Progenitor cell of endocrine pancreas (in vitro differentiated cells): ENCODE measurements around the gene SPRED2. TPM values are rescaled to one million over a fixed set of nuclear protein-coding genes. Genes with fewer than 3 reads are reported as not detected.

Experiments
- DNase-seq: peaks from one replicate; pipeline ENCODE4 v3.0.0; 2021; ENCODE audit warnings: low spot score; ENCODE audit not compliant: unreplicated experiment
- H3K27ac Mint-ChIP-seq: 2 replicates; pipeline ENCODE4 v1.8.0; 2021; ENCODE audit warnings: mild to moderate bottlenecking, moderate library complexity, mixed read lengths
- H3K27me3 Mint-ChIP-seq: 2 replicates; pipeline ENCODE4 v1.8.0; 2021; ENCODE audit warnings: mixed read lengths
- H3K36me3 Mint-ChIP-seq: 2 replicates; pipeline ENCODE4 v1.8.0; 2022; ENCODE audit warnings: mixed read lengths; ENCODE audit not compliant: insufficient read depth
- H3K4me1 Mint-ChIP-seq: 2 replicates; pipeline ENCODE4 v1.8.0; 2021; ENCODE audit warnings: low read depth, mixed read lengths
- H3K4me3 Mint-ChIP-seq: 2 replicates; pipeline ENCODE4 v1.8.0; 2021; ENCODE audit warnings: low read depth, mild to moderate bottlenecking, moderate library complexity, mixed read lengths
- H3K9me3 Mint-ChIP-seq: 2 replicates; pipeline ENCODE4 v1.8.0; 2021; ENCODE audit warnings: low read depth, mixed read lengths
- total RNA-seq: library from RNA; stranded (reverse); gene quantifications from 2 replicates; pipeline ENCODE4 v1.2.1, GENCODE V29; 2021
- TF ChIP-seq, protein P1 (sequence below): fragments of 200-600 bp; sonication (generic); IDR thresholded peaks from one replicate; pipeline ENCODE4 v1.5.0; 2021; ENCODE audit warnings: antibody characterized with exemption, mild to moderate bottlenecking; ENCODE audit not compliant: unreplicated experiment

SPRED2 gene
- total RNA-seq, 1 donor from 2014 or later, result 38.6 TPM

DNA sequence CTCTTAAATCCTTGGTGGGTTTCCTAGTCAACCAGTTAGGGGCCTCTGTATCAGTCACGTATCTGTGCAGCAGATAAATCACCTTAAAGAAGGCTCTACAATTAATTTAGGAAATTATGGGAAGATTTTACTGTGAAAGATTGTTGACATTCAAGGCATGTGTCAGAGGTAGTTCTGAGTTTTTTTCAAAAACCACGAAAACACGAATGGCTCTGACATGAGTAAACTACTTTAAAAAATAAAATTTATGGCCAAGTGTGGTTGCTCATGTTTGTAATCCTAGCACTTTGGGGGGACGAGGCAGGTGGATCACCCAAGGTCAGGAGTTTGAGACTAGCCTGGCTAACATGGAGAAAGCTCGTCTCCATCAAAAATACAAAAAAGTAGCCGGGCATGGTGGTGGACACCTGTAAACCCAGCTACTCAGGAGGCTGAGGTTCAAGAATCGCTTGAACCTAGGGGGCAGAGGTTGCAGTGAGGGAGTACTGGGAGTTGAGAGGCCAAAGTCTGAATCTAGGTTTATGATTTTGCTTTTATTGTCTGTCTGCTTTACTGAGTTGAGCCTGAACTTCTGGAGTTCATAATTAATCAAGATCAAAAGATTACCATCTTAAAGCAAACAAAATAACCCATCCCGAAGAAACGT is 77.1 kb downstream of the SPRED2 start:
- Mint-ChIP-seq H3K27ac (no peak overlapping the region), H3K4me1 (peaks cover 17% of the 10 kb centered on the region), H3K9me3 (no peaks in the 10 kb centered on the region), H3K36me3 (no peaks in the 10 kb centered on the region), H3K4me3 (no peak overlapping the region), H3K27me3 (no peaks in the 10 kb centered on the region)
- DNase-seq, result no peak
- TF ChIP-seq, protein P1, sequence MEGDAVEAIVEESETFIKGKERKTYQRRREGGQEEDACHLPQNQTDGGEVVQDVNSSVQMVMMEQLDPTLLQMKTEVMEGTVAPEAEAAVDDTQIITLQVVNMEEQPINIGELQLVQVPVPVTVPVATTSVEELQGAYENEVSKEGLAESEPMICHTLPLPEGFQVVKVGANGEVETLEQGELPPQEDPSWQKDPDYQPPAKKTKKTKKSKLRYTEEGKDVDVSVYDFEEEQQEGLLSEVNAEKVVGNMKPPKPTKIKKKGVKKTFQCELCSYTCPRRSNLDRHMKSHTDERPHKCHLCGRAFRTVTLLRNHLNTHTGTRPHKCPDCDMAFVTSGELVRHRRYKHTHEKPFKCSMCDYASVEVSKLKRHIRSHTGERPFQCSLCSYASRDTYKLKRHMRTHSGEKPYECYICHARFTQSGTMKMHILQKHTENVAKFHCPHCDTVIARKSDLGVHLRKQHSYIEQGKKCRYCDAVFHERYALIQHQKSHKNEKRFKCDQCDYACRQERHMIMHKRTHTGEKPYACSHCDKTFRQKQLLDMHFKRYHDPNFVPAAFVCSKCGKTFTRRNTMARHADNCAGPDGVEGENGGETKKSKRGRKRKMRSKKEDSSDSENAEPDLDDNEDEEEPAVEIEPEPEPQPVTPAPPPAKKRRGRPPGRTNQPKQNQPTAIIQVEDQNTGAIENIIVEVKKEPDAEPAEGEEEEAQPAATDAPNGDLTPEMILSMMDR, result no peak

DNA sequence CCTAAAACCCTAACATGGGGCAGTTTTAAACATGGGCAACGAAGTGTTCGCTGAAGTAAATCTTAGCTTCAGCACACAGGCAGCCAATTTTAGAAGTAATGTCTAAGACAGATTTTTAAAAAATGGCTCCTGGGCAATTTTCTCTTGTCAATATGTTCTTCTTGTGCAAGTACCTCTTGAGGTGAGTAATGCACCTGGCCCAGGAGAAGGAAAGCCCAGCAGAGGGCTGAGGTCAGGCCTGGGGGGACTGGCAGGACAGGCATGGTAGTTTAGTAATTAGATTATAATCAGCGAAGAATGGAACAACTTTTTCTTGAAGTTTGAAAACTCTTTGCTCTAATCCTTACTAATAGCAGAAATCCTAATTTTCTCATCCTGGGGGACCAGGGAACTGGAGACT is 77.6 kb downstream of the SPRED2 start:
- Mint-ChIP-seq H3K4me3 (no peak overlapping the region), H3K27me3 (no peaks in the 10 kb centered on the region), H3K4me1 (peaks cover 20% of the 10 kb centered on the region), H3K27ac (no peak overlapping the region), H3K9me3 (no peaks in the 10 kb centered on the region), H3K36me3 (no peaks in the 10 kb centered on the region)
- no peak for DNase-seq
- TF ChIP-seq, protein P1, result no peak

DNA sequence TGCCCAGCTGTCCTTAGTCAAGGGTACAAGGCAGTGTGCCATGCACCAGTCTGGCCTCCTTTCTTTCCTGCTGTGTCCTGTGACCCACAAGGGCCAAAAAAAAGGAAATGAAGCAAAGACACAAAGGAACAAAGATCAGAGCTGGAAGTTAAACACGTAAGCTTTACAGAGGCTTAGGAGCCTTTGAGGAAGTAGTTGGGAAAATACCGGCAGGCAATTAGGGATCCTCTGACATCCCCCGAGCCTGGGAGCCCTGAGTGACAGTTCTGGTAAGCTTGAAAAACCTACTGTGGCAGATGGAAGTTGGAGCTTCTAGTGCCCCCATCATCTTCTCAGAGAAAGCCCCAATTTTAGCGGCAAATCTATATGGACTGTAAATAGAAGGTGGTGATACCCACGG is 78.5 kb downstream of the SPRED2 start:
- no peak overlapping the region for H3K27ac Mint-ChIP-seq
- H3K4me1 Mint-ChIP-seq, result peaks cover 24% of the 10 kb centered on the region
- TF ChIP-seq, protein P1, result no peak
- no peak overlapping the region for H3K4me3 Mint-ChIP-seq
- DNase-seq, result no peak
- no peaks in the 10 kb centered on the region for H3K36me3 Mint-ChIP-seq
- no peaks in the 10 kb centered on the region for H3K27me3 Mint-ChIP-seq
- no peaks in the 10 kb centered on the region for H3K9me3 Mint-ChIP-seq

DNA sequence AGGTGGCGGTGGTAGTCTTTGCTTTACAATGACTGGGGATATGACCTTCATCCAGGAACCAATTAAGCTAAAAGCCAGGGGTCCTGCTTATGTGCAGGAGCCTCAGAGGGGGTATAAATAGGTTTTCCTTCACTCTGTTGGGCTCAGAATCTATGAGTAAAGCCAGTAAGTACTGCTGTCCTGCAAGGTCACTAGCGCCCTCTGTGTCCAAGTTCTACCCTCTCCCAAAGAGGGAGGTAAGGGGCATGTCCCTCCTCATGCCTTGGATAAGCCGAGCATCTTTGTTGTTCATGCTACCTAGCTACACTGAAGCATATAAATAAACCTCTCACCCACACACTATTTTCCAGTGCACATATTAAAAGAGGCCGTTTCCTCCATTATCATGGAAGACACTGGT is 79.4 kb downstream of the SPRED2 start:
- peaks cover 24% of the 10 kb centered on the region for H3K4me1 Mint-ChIP-seq
- no peak for DNase-seq
- no peak overlapping the region for H3K4me3 Mint-ChIP-seq
- TF ChIP-seq, protein P1, result peak; percentile 13
- H3K36me3 Mint-ChIP-seq, result no peaks in the 10 kb centered on the region
- no peak overlapping the region for H3K27ac Mint-ChIP-seq
- H3K27me3 Mint-ChIP-seq, result no peaks in the 10 kb centered on the region
- H3K9me3 Mint-ChIP-seq, result no peaks in the 10 kb centered on the region

DNA sequence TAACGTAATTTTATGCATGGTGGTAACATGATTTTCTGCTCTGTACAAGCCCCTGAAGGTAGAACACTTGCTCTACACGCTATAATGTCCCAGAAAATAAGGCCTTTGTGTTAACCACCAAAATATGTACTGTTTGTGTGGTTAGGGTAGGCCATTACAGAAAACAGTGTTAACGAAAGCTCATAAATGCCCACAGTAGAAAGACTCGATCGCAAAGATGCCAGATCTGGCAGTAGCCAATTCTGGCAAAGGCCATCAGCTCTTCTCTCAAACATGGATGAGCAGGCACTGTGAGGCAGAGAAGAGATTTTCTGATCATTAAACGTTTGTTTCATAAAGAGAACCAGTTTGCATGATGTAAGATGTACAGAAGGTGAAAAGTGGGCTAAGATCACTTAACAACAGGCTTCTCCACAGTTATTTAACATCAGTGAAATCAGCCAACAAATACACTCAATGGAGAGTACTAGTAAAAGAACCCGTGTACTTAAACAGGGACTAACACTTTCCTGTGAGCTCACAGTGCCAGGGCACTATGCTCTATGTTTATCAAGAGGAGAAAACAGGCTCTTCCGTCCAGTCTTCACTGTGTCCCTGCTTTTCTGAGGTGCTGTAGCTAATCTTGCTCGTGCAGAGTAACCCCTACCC is 80.3 kb downstream of the SPRED2 start:
- DNase-seq, result no peak
- peaks cover 20% of the 10 kb centered on the region for H3K4me1 Mint-ChIP-seq
- TF ChIP-seq, protein P1, result no peak
- no peak overlapping the region for H3K4me3 Mint-ChIP-seq
- H3K36me3 Mint-ChIP-seq, result no peaks in the 10 kb centered on the region
- H3K27me3 Mint-ChIP-seq, result no peaks in the 10 kb centered on the region
- H3K27ac Mint-ChIP-seq, result no peak overlapping the region
- H3K9me3 Mint-ChIP-seq, result no peaks in the 10 kb centered on the region
